ENCODE results near the gene NMNAT2. TPM values are rescaled to one million over a fixed set of nuclear protein-coding genes. Genes with fewer than 3 reads are reported as not detected.

The NMNAT2 gene
- total RNA-seq, 1 experiment from 2014 or later = 11.4 TPM

DNA sequence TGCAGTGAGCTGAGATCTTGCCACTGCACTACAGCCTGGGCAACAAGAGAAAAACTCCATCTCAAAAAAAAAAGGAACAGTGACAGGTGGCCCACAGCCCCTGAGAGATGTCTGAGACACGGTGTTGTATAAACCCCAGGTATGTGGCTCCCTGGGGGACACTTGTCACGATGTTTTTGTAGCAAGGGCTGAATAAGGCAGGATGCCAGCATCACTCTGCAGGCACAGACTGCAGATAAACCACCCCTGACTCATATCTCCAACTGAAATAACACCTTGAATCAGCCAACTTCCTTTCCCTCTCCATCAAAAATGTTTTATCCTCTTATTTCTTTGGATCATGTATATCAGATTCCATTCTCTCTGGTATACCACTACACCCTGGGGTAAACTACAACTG, 52.5 kb downstream of the NMNAT2 start:
- H2BK12ac ChIP-seq (ENCODE audit: insufficient read length, low read depth, low read length) = no peak overlapping the region
- H3K9ac ChIP-seq (ENCODE audit: extremely low read depth, insufficient read length, low read length) = no peak overlapping the region
- no peak overlapping the region for H3K18ac ChIP-seq (ENCODE audit: insufficient read length, low read depth, low read length)
- no peak overlapping the region for H4K8ac ChIP-seq (replicated peaks; ENCODE audit: insufficient read length, low read depth, low read length)
- H2AFZ ChIP-seq (ENCODE audit: low read length) = no peak overlapping the region
- no peak overlapping the region for H2BK20ac ChIP-seq (ENCODE audit: low read depth, low read length, poor library complexity, severe bottlenecking)
- H3K36me3 Mint-ChIP-seq (ENCODE audit: insufficient read depth in 1 of 3, low read depth in 3 of 3) = no peaks in the 10 kb centered on the region
- H3K23me2 ChIP-seq (ENCODE audit: insufficient read length, low read depth, low read length, poor library complexity, severe bottlenecking) = no peaks in the 10 kb centered on the region
- peaks cover 16 to 21% of the 10 kb centered on the region in 2 experiments for H3K4me1 Mint-ChIP-seq
- H3K4me1 ChIP-seq (ENCODE audit: insufficient read depth, low read length) = no peaks in the 10 kb centered on the region
- H3K14ac ChIP-seq (ENCODE audit: insufficient read depth, low read length) = no peak overlapping the region
- WGBS (ENCODE audit: extremely low coverage, insufficient read length, low lambda C conversion rate) = no CpG with 5 or more reads among the region's 2 CpGs
- H3K56ac ChIP-seq (ENCODE audit: insufficient read length, low read depth, low read length) = no peak overlapping the region
- no peak for DNase-seq
- H3K27ac ChIP-seq (ENCODE audit: insufficient read length, low read depth, low read length) = no peak overlapping the region
- no peaks in the 10 kb centered on the region for H3K9me3 Mint-ChIP-seq
- no peak overlapping the region for H4K91ac ChIP-seq (ENCODE audit: insufficient read length, low read depth, low read length)
- no peaks in the 10 kb centered on the region for H3K9me3 ChIP-seq (ENCODE audit: control insufficient read depth, low read depth, low read length)
- H2BK5ac ChIP-seq (ENCODE audit: insufficient read length, low read length) = no peak overlapping the region
- H2BK15ac ChIP-seq (ENCODE audit: low read depth, low read length) = no peak overlapping the region
- H3K4me3 Mint-ChIP-seq = no peak overlapping the region
- H2AK5ac ChIP-seq (ENCODE audit: insufficient read length, low read length) = no peak overlapping the region
- no peak overlapping the region for H3T11ph ChIP-seq (ENCODE audit: low read length)
- H3K79me2 ChIP-seq (ENCODE audit: insufficient read depth, low read length) = no peaks in the 10 kb centered on the region
- no peak overlapping the region for H3K27ac Mint-ChIP-seq
- TF ChIP-seq, protein P1, sequence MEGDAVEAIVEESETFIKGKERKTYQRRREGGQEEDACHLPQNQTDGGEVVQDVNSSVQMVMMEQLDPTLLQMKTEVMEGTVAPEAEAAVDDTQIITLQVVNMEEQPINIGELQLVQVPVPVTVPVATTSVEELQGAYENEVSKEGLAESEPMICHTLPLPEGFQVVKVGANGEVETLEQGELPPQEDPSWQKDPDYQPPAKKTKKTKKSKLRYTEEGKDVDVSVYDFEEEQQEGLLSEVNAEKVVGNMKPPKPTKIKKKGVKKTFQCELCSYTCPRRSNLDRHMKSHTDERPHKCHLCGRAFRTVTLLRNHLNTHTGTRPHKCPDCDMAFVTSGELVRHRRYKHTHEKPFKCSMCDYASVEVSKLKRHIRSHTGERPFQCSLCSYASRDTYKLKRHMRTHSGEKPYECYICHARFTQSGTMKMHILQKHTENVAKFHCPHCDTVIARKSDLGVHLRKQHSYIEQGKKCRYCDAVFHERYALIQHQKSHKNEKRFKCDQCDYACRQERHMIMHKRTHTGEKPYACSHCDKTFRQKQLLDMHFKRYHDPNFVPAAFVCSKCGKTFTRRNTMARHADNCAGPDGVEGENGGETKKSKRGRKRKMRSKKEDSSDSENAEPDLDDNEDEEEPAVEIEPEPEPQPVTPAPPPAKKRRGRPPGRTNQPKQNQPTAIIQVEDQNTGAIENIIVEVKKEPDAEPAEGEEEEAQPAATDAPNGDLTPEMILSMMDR (conservative IDR thresholded peaks at IDR 0.05) = no peak
- H4K5ac ChIP-seq (ENCODE audit: insufficient read length, low read depth, low read length) = no peak overlapping the region
- H3K23ac ChIP-seq (ENCODE audit: insufficient read length, low read depth, low read length) = no peak overlapping the region
- H3K27me3 Mint-ChIP-seq (ENCODE audit: low read depth) = no peaks in the 10 kb centered on the region
- no peak overlapping the region for H2BK120ac ChIP-seq (ENCODE audit: low read depth, low read length, poor library complexity, severe bottlenecking)
- H3K4ac ChIP-seq (ENCODE audit: low read depth, low read length) = no peak overlapping the region
- no peaks in the 10 kb centered on the region for H3K27me3 ChIP-seq (ENCODE audit: insufficient read depth, low read length)
- H3K4me2 ChIP-seq (ENCODE audit: insufficient read depth, insufficient read length, low read length) = no peak overlapping the region
- H3K79me1 ChIP-seq (ENCODE audit: insufficient read depth, low read depth, low read length, poor library complexity, severe bottlenecking) = no peaks in the 10 kb centered on the region
- no peaks in the 10 kb centered on the region for H4K20me1 ChIP-seq (ENCODE audit: control insufficient read depth, insufficient read depth, insufficient read length)
